ENCODE measurements around the gene GCKR. TPM values are rescaled to one million over a fixed set of nuclear protein-coding genes. Genes with fewer than 3 reads are reported as not detected.

GCKR gene
- total RNA-seq, 1 experiment from 2014 or later: 0.11 TPM

GRCh38 chr2:27559228-27559627 is 62.6 kb downstream of the GCKR start:
- no peaks in the 10 kb centered on the region for H3K23me2 ChIP-seq (ENCODE audit: insufficient read length, low read depth, low read length, poor library complexity, severe bottlenecking)
- Mint-ChIP-seq H3K4me3 (no peak overlapping the region), H3K27me3 (ENCODE audit: low read depth) (peaks cover 6% of the 10 kb centered on the region), H3K27ac (no peak overlapping the region), H3K36me3 (ENCODE audit: insufficient read depth in 1 of 3, low read depth in 3 of 3) (no peaks in the 10 kb centered on the region), H3K9me3 (peaks cover 7 to 19% of the 10 kb centered on the region in 2 experiments; a peak in 2 of 5 replicates), H3K4me1 (no peaks in the 10 kb centered on the region)
- H3K4me1 ChIP-seq (ENCODE audit: insufficient read depth, low read length): no peaks in the 10 kb centered on the region
- no peaks in the 10 kb centered on the region for H3K9me3 ChIP-seq (ENCODE audit: control insufficient read depth, low read depth, low read length)
- no peak overlapping the region for H2BK12ac ChIP-seq (ENCODE audit: insufficient read length, low read depth, low read length)
- no peak overlapping the region for H3K56ac ChIP-seq (ENCODE audit: insufficient read length, low read depth, low read length)
- no peak overlapping the region for H4K91ac ChIP-seq (ENCODE audit: insufficient read length, low read depth, low read length)
- H3K9ac ChIP-seq (ENCODE audit: extremely low read depth, insufficient read length, low read length): no peak overlapping the region
- no peak overlapping the region for H3K18ac ChIP-seq (ENCODE audit: insufficient read length, low read depth, low read length)
- H2AK5ac ChIP-seq (ENCODE audit: insufficient read length, low read length): no peak overlapping the region
- no peak overlapping the region for H3T11ph ChIP-seq (ENCODE audit: low read length)
- DNase-seq: no peak
- WGBS (ENCODE audit: extremely low coverage, insufficient read length, low lambda C conversion rate): no CpG with 5 or more reads among the region's 2 CpGs
- H3K4me2 ChIP-seq (ENCODE audit: insufficient read depth, insufficient read length, low read length): no peak overlapping the region
- no peak overlapping the region for H3K14ac ChIP-seq (ENCODE audit: insufficient read depth, low read length)
- H2BK15ac ChIP-seq (ENCODE audit: low read depth, low read length): no peak overlapping the region
- H3K79me1 ChIP-seq (ENCODE audit: insufficient read depth, low read depth, low read length, poor library complexity, severe bottlenecking): no peaks in the 10 kb centered on the region
- no peak overlapping the region for H3K23ac ChIP-seq (ENCODE audit: insufficient read length, low read depth, low read length)
- H2AFZ ChIP-seq (ENCODE audit: low read length): no peak overlapping the region
- H3K27me3 ChIP-seq (ENCODE audit: insufficient read depth, low read length): no peaks in the 10 kb centered on the region
- H4K8ac ChIP-seq (replicated peaks; ENCODE audit: insufficient read length, low read depth, low read length): no peak overlapping the region
- no peak overlapping the region for H3K4ac ChIP-seq (ENCODE audit: low read depth, low read length)
- no peak overlapping the region for H2BK120ac ChIP-seq (ENCODE audit: low read depth, low read length, poor library complexity, severe bottlenecking)
- no peaks in the 10 kb centered on the region for H3K79me2 ChIP-seq (ENCODE audit: insufficient read depth, low read length)
- H4K5ac ChIP-seq (ENCODE audit: insufficient read length, low read depth, low read length): no peak overlapping the region
- no peaks in the 10 kb centered on the region for H4K20me1 ChIP-seq (ENCODE audit: control insufficient read depth, insufficient read depth, insufficient read length)
- no peak overlapping the region for H3K27ac ChIP-seq (ENCODE audit: insufficient read length, low read depth, low read length)
- no peak overlapping the region for H2BK5ac ChIP-seq (ENCODE audit: insufficient read length, low read length)
- no peak for TF ChIP-seq CTCF (conservative IDR thresholded peaks at IDR 0.05)
- no peak overlapping the region for H2BK20ac ChIP-seq (ENCODE audit: low read depth, low read length, poor library complexity, severe bottlenecking)

Measured in H9 (cell line).